ENCODE data around the gene ZNF691.

ZNF691 gene

DNA sequence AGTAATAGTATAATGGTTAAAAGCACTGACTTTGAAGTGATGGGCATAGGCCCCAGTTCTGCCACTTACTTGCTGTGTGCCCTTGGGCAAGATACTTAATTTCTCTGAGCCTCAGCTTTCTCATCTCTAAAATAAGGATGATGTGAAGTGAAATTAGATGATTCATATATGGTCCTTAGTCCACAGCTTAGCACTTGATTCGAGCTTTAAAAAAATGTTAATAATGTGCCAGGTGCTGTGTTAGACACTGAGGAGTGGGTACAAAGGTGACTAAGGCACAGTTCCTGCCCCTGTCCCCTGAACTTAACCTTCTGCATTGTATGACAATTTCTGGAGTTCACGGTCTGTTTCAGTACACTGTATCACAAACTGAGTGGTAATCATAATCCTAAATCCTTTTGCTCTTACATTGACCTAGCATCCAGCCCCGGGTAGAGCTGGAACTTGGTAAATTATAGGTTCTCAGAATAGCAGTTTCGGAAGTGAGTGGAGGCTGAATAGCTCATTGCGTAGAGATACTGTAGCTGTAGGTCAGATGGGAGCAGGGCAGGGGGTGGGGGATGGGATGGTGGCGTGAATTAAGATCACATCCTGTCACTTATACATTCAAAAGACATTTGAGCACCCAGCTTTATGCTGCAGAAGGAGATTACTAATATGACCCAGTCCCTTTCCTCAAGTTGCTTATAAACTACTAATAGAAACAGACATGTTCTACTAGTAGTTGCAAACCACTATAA lies 1.5 kb downstream of the ZNF691 start:
- in situ Hi-C loops (cut with MboI; ENCODE audit: low pct_unique_long_range_greater_than_20kb, low sequenced_read_pairs, unreplicated experiment): no loop called here
- DNase-seq (ENCODE audit: low spot score): no peak
- TF ChIP-seq, protein P1, sequence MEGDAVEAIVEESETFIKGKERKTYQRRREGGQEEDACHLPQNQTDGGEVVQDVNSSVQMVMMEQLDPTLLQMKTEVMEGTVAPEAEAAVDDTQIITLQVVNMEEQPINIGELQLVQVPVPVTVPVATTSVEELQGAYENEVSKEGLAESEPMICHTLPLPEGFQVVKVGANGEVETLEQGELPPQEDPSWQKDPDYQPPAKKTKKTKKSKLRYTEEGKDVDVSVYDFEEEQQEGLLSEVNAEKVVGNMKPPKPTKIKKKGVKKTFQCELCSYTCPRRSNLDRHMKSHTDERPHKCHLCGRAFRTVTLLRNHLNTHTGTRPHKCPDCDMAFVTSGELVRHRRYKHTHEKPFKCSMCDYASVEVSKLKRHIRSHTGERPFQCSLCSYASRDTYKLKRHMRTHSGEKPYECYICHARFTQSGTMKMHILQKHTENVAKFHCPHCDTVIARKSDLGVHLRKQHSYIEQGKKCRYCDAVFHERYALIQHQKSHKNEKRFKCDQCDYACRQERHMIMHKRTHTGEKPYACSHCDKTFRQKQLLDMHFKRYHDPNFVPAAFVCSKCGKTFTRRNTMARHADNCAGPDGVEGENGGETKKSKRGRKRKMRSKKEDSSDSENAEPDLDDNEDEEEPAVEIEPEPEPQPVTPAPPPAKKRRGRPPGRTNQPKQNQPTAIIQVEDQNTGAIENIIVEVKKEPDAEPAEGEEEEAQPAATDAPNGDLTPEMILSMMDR (IDR thresholded peaks at IDR 0.05; ENCODE audit: extremely low read depth, insufficient read depth, missing control alignments): no peak

DNA sequence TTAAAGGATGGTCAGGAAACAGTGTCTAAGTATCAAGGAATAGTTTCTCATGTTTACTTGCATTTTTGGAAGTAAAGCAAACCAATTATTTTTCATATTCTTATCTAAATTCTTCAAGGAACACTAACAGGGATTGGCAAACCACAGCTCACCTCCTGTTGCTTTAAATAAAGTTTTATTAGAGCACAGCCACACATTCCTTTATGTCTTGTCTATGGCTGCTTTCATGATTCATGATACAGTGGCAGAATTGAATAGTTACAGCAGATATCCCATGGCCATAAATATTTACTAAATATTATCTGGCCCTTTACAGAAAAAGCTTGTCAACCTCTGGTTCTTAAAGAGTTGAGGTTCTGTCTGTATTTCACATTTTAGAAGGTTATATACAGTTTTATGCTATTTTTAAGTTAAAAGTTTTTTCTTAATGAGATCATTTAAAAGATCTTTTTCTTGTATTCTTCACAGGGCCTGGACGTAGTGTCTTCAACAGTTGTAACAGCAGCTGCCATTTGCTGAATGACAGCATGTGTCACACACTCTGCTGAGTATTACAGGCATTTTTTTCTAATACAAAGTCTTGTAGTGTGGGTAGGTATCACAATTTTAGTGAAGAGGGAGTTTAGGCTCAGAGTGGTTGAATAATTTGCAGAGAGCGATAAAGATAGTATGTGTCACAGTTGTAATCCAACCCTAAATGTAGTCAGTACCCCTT lies 2.6 kb downstream of the ZNF691 start:
- no peak for DNase-seq (ENCODE audit: low spot score)
- in situ Hi-C loops (cut with MboI; ENCODE audit: low pct_unique_long_range_greater_than_20kb, low sequenced_read_pairs, unreplicated experiment): no loop called here
- TF ChIP-seq, protein P1 (IDR thresholded peaks at IDR 0.05; ENCODE audit: extremely low read depth, insufficient read depth, missing control alignments): no peak

DNA sequence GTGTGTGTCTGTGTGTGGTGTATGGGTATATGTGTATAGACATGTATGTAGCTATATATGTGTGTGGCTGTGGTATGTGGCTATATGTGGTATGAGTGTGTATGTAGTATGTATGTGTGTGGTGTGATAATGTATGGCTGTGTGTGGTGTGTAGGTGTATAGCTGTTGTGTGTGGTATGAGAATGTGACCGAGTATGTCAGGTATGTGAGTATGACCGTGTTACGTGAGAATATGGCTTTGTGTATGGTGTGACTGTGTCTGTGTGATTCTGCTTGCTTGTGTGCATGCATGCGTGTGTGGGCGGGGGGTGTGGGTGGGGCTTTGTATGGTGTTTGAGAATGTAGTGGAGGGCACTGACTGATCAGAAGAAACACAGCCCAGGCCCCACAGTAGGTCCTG lies 3.5 kb downstream of the ZNF691 start:
- TF ChIP-seq, protein P1 (IDR thresholded peaks at IDR 0.05; ENCODE audit: extremely low read depth, insufficient read depth, missing control alignments): no peak
- DNase-seq (ENCODE audit: low spot score): no peak
- in situ Hi-C loops (cut with MboI; ENCODE audit: low pct_unique_long_range_greater_than_20kb, low sequenced_read_pairs, unreplicated experiment): no loop called here

DNA sequence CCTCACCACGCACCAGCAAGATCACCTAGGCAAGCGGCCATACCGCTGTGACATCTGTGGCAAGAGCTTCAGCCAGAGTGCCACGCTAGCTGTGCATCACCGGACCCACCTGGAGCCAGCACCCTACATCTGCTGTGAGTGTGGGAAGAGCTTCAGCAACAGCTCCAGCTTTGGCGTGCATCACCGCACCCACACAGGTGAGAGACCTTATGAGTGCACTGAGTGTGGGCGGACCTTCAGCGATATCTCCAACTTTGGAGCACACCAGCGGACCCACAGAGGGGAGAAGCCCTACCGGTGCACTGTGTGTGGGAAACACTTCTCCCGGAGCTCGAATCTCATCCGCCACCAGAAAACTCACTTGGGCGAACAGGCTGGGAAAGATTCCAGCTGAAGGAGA lies 5.0 kb downstream of the ZNF691 start:
- TF ChIP-seq, protein P1 (IDR thresholded peaks at IDR 0.05; ENCODE audit: extremely low read depth, insufficient read depth, missing control alignments): no peak
- no peak for DNase-seq (ENCODE audit: low spot score)
- in situ Hi-C loops (cut with MboI; ENCODE audit: low pct_unique_long_range_greater_than_20kb, low sequenced_read_pairs, unreplicated experiment): no loop called here

DNA sequence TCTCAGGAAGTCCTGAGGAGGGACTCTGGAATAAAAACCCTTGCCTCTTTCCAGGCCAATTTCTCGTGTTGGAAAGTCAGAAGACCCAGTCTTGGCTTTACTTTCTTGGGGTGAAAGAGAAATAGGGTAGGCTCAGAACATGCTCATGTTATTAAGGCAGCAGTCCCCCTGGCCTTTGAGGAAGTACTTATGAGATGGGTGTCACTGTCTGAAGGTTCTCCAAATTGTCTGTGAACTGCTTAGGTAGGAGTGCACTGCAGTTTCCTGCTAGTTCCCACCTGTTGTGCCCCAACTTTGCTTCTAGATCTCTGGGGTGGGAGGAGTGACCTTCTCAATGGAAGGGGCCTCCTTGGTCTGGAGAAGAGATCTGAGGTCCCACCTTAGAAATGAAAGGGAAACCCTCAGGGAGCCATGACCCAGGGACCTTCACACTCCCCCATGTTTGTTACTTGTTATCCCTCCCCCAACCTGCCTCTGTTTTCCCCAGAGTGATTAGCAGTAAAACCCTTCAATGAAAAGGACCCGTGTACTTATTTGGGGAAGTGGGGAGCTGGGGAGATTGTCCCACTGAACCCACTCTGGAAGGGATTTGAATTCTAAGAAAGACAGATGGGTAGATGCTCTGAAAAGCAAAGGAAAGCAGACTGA lies 5.7 kb downstream of the ZNF691 start:
- in situ Hi-C loops (cut with MboI; ENCODE audit: low pct_unique_long_range_greater_than_20kb, low sequenced_read_pairs, unreplicated experiment): no loop called here

DNA sequence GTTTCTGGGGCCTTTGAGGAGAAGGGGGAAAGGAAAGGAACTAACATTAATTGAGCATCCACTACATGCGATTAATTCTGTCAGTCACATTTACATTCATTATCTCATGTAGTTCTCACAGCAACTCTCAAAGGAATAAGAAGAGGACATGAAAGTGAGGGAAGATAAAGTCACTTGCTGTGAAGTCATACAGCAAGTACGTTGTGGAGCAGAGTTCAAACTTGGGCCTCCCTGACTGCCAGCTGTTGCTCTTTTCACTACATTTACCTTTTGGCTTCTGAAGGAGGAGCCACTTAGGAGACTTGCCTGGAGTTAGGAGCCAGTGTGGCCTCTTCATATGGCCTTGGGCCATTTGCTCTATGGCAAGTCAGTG lies 6.2 kb downstream of the ZNF691 start:
- TF ChIP-seq, protein P1 (IDR thresholded peaks at IDR 0.05; ENCODE audit: extremely low read depth, insufficient read depth, missing control alignments): no peak
- no peak for DNase-seq (ENCODE audit: low spot score)
- in situ Hi-C loops (cut with MboI; ENCODE audit: low pct_unique_long_range_greater_than_20kb, low sequenced_read_pairs, unreplicated experiment): no loop called here

More for the DNA sequence above, 5.7 kb downstream of the ZNF691 start:
- DNase-seq (ENCODE audit: low spot score): no peak
- TF ChIP-seq, protein P1 (IDR thresholded peaks at IDR 0.05; ENCODE audit: extremely low read depth, insufficient read depth, missing control alignments): no peak
